Gastroesophageal sphincter (tissue), 4 donors: ENCODE data around the gene CCDC93. TPM values are rescaled to one million over a fixed set of nuclear protein-coding genes. Genes with fewer than 3 reads are reported as not detected.

ENCODE experiments used
- ATAC-seq: fragments of 150-250 bp; one replicate; pipeline ENCODE4 v1.9.1; 2016; ENCODE audit warnings: mild to moderate bottlenecking, moderate library complexity
- H3K27ac ChIP-seq, 4 donors: fragments of 200-600 bp; sonication (generic) in 3 of 4; 1 replicate in 3 of 4; 2 replicates in 1 of 4; pipeline ENCODE4 v1.5.1; 2016 to 2019
- H3K27me3 ChIP-seq: fragments of 200-600 bp; sonication (generic); one replicate; pipeline ENCODE4 v1.5.1; 2019
- H3K36me3 ChIP-seq, 2 donors: fragments of 200-600 bp; sonication (generic); one replicate each; pipeline ENCODE4 v1.5.1; 2019; ENCODE audit warnings: control low read depth in 1 of 2
- H3K4me1 ChIP-seq, 3 donors: fragments of 200-600 bp; sonication (generic); 1 replicate in 2 of 3; 2 replicates in 1 of 3; pipeline ENCODE4 v1.5.1; 2016 to 2019; ENCODE audit warnings: control low read depth in 2 of 3
- H3K4me3 ChIP-seq, 2 donors: fragments of 200-600 bp; sonication (generic); one replicate each; pipeline ENCODE4 v1.5.1; 2019; ENCODE audit warnings: mild to moderate bottlenecking in 1 of 2, moderate library complexity in 1 of 2
- H3K9me3 ChIP-seq, 3 donors: fragments of 200-600 bp; sonication (generic); one replicate each; pipeline ENCODE4 v1.5.1; 2017 to 2019; ENCODE audit warnings: control low read depth in 2 of 3
- CTCF ChIP-seq, 4 experiments: fragments of 200-600 bp in 2 of 4; fragments of 450-650 bp in 2 of 4; sonication (generic) in 1 of 4; IDR thresholded peaks; one replicate each; pipeline ENCODE4 v1.5.1; 2017 to 2019; ENCODE audit warnings: antibody characterized with exemption in 4 of 4, mild to moderate bottlenecking in 2 of 4, moderate library complexity in 2 of 4
- EP300 ChIP-seq: sonication (generic); formaldehyde crosslinking; IDR thresholded peaks from one replicate; pipeline ENCODE4 v1.6.1; 2017; ENCODE audit warnings: antibody characterized with exemption, mild to moderate bottlenecking
- POLR2A ChIP-seq, 2 donors: fragments of 450-650 bp; IDR thresholded peaks; one replicate each; pipeline ENCODE4 v1.6.1; 2017; ENCODE audit warnings: antibody characterized with exemption in 2 of 2, mild to moderate bottlenecking in 2 of 2, moderate library complexity in 1 of 2
- POLR2AphosphoS5 ChIP-seq: sonication (generic); formaldehyde crosslinking; IDR thresholded peaks from one replicate; pipeline ENCODE4 v1.6.1; 2017; ENCODE audit warnings: antibody characterized with exemption
- WGBS, 2 donors: methylation state at CpG; one replicate each; pipeline ENCODE4 v1.1.5; 2018; ENCODE audit warnings: low coverage in 1 of 2; 5-methylcytosine and 5-hydroxymethylcytosine counted together
- total RNA-seq, 4 donors: library from RNA; depleted of rRNA; stranded (reverse); fragments of >200 nt; gene quantifications; one replicate each; pipeline ENCODE4 v1.1.0, GENCODE V29; 2016

The CCDC93 gene
- total RNA-seq, 4 donors from 2014 or later: 13.2 to 18.8 (median 16.1) TPM

GRCh38 chr2:117972476-117973123, 41.3 kb downstream of the CCDC93 start:
- WGBS, 2 donors: 80 to 81% methylated on average over 1 to 5 of the region's 6 CpGs
- ATAC-seq: no peak
- H3K36me3 ChIP-seq: peaks cover 4 to 91% of the 10 kb centered on the region in 2 donors
- no peaks in the 10 kb centered on the region for H3K27me3 ChIP-seq
- H3K4me1 ChIP-seq: no peaks in the 10 kb centered on the region
- no peak overlapping the region for H3K4me3 ChIP-seq
- no peak overlapping the region for H3K27ac ChIP-seq
- H3K9me3 ChIP-seq: no peaks in the 10 kb centered on the region
- TF ChIP-seq EP300 (no peak), CTCF (IDR thresholded peaks at IDR 0.05) (no peak), POLR2AphosphoS5 (no peak), POLR2A (IDR thresholded peaks at IDR 0.05) (no peak)

GRCh38 chr2:117968722-117969121, 45.1 kb downstream of the CCDC93 start:
- TF ChIP-seq POLR2AphosphoS5: no peak
- no peak for TF ChIP-seq EP300
- no peak for TF ChIP-seq CTCF (IDR thresholded peaks at IDR 0.05)
- no peak for TF ChIP-seq POLR2A (IDR thresholded peaks at IDR 0.05)
- Histone ChIP-seq H3K27me3 (no peaks in the 10 kb centered on the region), H3K4me1 (peaks cover 0 to 6% (median 0%) of the 10 kb centered on the region in 3 donors), H3K27ac (no peak overlapping the region), H3K9me3 (no peaks in the 10 kb centered on the region), H3K4me3 (no peak overlapping the region), H3K36me3 (peaks cover 4 to 90% of the 10 kb centered on the region in 2 donors)
- no peak for ATAC-seq
- WGBS, 2 donors: 94 to 98% methylated on average over 2 of the region's 2 CpGs

- H3K36me3 ChIP-seq: peaks cover 4 to 90% of the 10 kb centered on the region in 2 donors
- 49 to 75% methylated on average over 4 of the region's 4 CpGs for WGBS, 2 donors
- ATAC-seq: no peak
- H3K9me3 ChIP-seq: no peaks in the 10 kb centered on the region
- TF ChIP-seq EP300 (no peak), POLR2AphosphoS5 (no peak), CTCF (IDR thresholded peaks at IDR 0.05) (no peak), POLR2A (IDR thresholded peaks at IDR 0.05) (no peak)
- H3K4me3 ChIP-seq: no peak overlapping the region
- no peak overlapping the region for H3K27ac ChIP-seq
- peaks cover 0 to 6% (median 0%) of the 10 kb centered on the region in 3 donors for H3K4me1 ChIP-seq
- H3K27me3 ChIP-seq: no peaks in the 10 kb centered on the region
These were observed 45.7 kb downstream of the CCDC93 start for GRCh38 chr2:117967977-117968718.

- peaks cover 0 to 6% (median 0%) of the 10 kb centered on the region in 3 donors for H3K4me1 ChIP-seq
- H3K27me3 ChIP-seq: no peaks in the 10 kb centered on the region
- 73 to 100% methylated on average over 1 of the region's 1 CpG for WGBS, 2 donors
- H3K4me3 ChIP-seq: no peak overlapping the region
- no peak for TF ChIP-seq POLR2A (IDR thresholded peaks at IDR 0.05)
- TF ChIP-seq POLR2AphosphoS5: no peak
- no peak for TF ChIP-seq CTCF (IDR thresholded peaks at IDR 0.05)
- no peak for TF ChIP-seq EP300
- no peak for ATAC-seq
- peaks cover 0 to 89% of the 10 kb centered on the region in 2 donors for H3K36me3 ChIP-seq
- H3K9me3 ChIP-seq: no peaks in the 10 kb centered on the region
- H3K27ac ChIP-seq: no peak overlapping the region
These were observed 50.4 kb downstream of the CCDC93 start for GRCh38 chr2:117963446-117963845.
